ENCODE results near the gene S100A1.

- TF ChIP-seq CTCF (IDR thresholded peaks at IDR 0.05) (no peak), EZH2 (IDR thresholded peaks at IDR 0.05) (no peak)
Measured at GRCh38 chr1:153649137-153649862, 21.1 kb downstream of the S100A1 start.
